Keratinocyte (primary cell): ENCODE data around the gene ASTN2. TPM values are rescaled to one million over a fixed set of nuclear protein-coding genes. Genes with fewer than 3 reads are reported as not detected.

Experiments
- DNase-seq: peaks from one replicate; pipeline ENCODE4 v3.0.0-alpha.2; 2011; ENCODE audit warnings: low read depth, missing footprints, low spot score
- FAIRE-seq: peaks from 2 replicates; lab custom pipeline; 2011; peaks lifted over from hg19 to GRCh38; lab: Jason Lieb, UNC
- H2AFZ ChIP-seq: 2 replicates; pipeline ENCODE4 v1.6.0; 2012; ENCODE audit warnings: low read length, control low read depth, inconsistent platforms; ENCODE audit not compliant: control insufficient read depth
- H3K27ac ChIP-seq: 2 replicates; pipeline ENCODE4 v1.5.1; 2011; ENCODE audit warnings: low read length; ENCODE audit not compliant: control insufficient read depth, insufficient read depth
- H3K27me3 ChIP-seq: 3 replicates; pipeline ENCODE4 v1.6.0; 2011; ENCODE audit warnings: low read length; ENCODE audit not compliant: control insufficient read depth, insufficient read depth; ENCODE audit errors: extremely low read depth
- H3K36me3 ChIP-seq, 2 experiments: 2 replicates in 1 of 2; 3 replicates in 1 of 2; pipeline ENCODE4 v1.5.1; 2011; ENCODE audit warnings: low read length in 2 of 2, mild to moderate bottlenecking in 1 of 2; ENCODE audit not compliant: control insufficient read depth in 2 of 2, insufficient read depth in 2 of 2; ENCODE audit errors: extremely low read depth in 1 of 2
- H3K4me1 ChIP-seq: 3 replicates; pipeline ENCODE4 v1.5.1; 2011; ENCODE audit warnings: low read length; ENCODE audit not compliant: control insufficient read depth, insufficient read depth; ENCODE audit errors: extremely low read depth
- H3K4me2 ChIP-seq: 3 replicates; pipeline ENCODE4 v1.6.0; 2011; ENCODE audit warnings: low read depth, low read length; ENCODE audit not compliant: control insufficient read depth, insufficient read depth; ENCODE audit errors: extremely low read depth
- H3K4me3 ChIP-seq, 3 experiments: fragments of 200-600 bp in 1 of 3; sonication (generic) in 1 of 3; 2 replicates in 2 of 3; 3 replicates in 1 of 3; pipeline ENCODE4 v1.5.1; 2011 to 2016; ENCODE audit warnings: low read length in 3 of 3, mild to moderate bottlenecking in 3 of 3, control low read depth in 2 of 3, inconsistent platforms in 1 of 3, low read depth in 1 of 3, mixed read lengths in 1 of 3, mixed run types in 1 of 3, moderate library complexity in 1 of 3; ENCODE audit not compliant: control insufficient read depth in 2 of 3, insufficient read depth in 2 of 3; ENCODE audit errors: extremely low read depth in 1 of 3
- H3K79me2 ChIP-seq: 2 replicates; pipeline ENCODE4 v1.6.0; 2012; ENCODE audit warnings: low read length; ENCODE audit not compliant: control insufficient read depth, insufficient read depth
- H3K9ac ChIP-seq: 3 replicates; pipeline ENCODE4 v1.6.0; 2011; ENCODE audit warnings: low read length; ENCODE audit not compliant: control insufficient read depth, insufficient read depth; ENCODE audit errors: extremely low read depth
- H3K9me1 ChIP-seq: 3 replicates; pipeline ENCODE4 v1.6.0; 2011; ENCODE audit warnings: low read length; ENCODE audit not compliant: control insufficient read depth, insufficient read depth; ENCODE audit errors: extremely low read depth
- H3K9me3 ChIP-seq: 2 replicates; pipeline ENCODE4 v1.5.1; 2012; ENCODE audit warnings: low read depth, low read length; ENCODE audit not compliant: control insufficient read depth
- H4K20me1 ChIP-seq: 3 replicates; pipeline ENCODE4 v1.6.0; 2011; ENCODE audit warnings: low read length; ENCODE audit not compliant: control insufficient read depth, insufficient read depth; ENCODE audit errors: extremely low read depth
- CTCF ChIP-seq, 3 experiments: IDR thresholded peaks in 1 of 3; conservative IDR thresholded peaks in 1 of 3; optimal IDR thresholded peaks in 1 of 3; 2 replicates in 2 of 3; 3 replicates in 1 of 3; pipeline versions ENCODE3 to v1.5.1; 2011; ENCODE audit warnings: low read length in 3 of 3, mild to moderate bottlenecking in 3 of 3, moderate library complexity in 2 of 3, control low read depth in 1 of 3, inconsistent platforms in 1 of 3; ENCODE audit not compliant: insufficient read depth in 2 of 3; ENCODE audit errors: extremely low read depth in 1 of 3
- EZH2 ChIP-seq: IDR thresholded peaks from one replicate; pipeline ENCODE4 v1.6.1; 2012; ENCODE audit warnings: inconsistent platforms, mild to moderate bottlenecking, low read length, moderate library complexity
- dilution Hi-C: fragments of 300-500 bp; cut with MboI; formaldehyde crosslinking; loops from one replicate; pipeline ENCODE4 v1.7.0; 2020; ENCODE audit warnings: low sequenced_read_pairs; ENCODE audit not compliant: extremely low pct_ligation_motif_present
- polyA plus RNA-seq, 5 experiments: library from polyadenylated mRNA; depleted of rRNA in 3 of 5; stranded (reverse) in 3 of 5; stranded (forward) in 1 of 5; unstranded in 1 of 5; fragments of >200 nt; gene quantifications; 1 replicate in 1 of 5; 2 replicates in 3 of 5; 3 replicates in 1 of 5; pipeline versions ENCODE4 v1.2.1 to v1.2.3, GENCODE V29; 2011 to 2012; ENCODE audit warnings: missing spikeins in 2 of 5, low read depth in 1 of 5, low replicate concordance in 1 of 5

ASTN2 gene
- polyA plus RNA-seq, 1 donor (not counting 4 experiments of a cell fraction or from before 2014, with no cell fraction given): 0.31 TPM

- no peak for TF ChIP-seq CTCF (optimal IDR thresholded peaks at IDR 0.05 in 1 of 3, IDR thresholded peaks at IDR 0.05 in 1 of 3, conservative IDR thresholded peaks at IDR 0.05 in 1 of 3; ENCODE audit: extremely low read depth in 1 of 3, insufficient read depth in 2 of 3, low read length in 3 of 3)
- TF ChIP-seq EZH2: no peak
- no peaks in the 10 kb centered on the region for H3K9me3 ChIP-seq
- no peaks in the 10 kb centered on the region for H3K4me1 ChIP-seq
- no peak overlapping the region for H3K9ac ChIP-seq
- H3K27me3 ChIP-seq: no peaks in the 10 kb centered on the region
- no peak overlapping the region for H3K27ac ChIP-seq
- H4K20me1 ChIP-seq: no peaks in the 10 kb centered on the region
- no peaks in the 10 kb centered on the region for H3K79me2 ChIP-seq
- H3K4me3 ChIP-seq: no peak overlapping the region
- no peaks in the 10 kb centered on the region for H3K9me1 ChIP-seq
- no peak for FAIRE-seq
- dilution Hi-C loops: no loop called here
- no peaks in the 10 kb centered on the region for H3K36me3 ChIP-seq
- H3K4me2 ChIP-seq: no peak overlapping the region
- H2AFZ ChIP-seq: no peak overlapping the region
- DNase-seq: no peak
Observed at GRCh38 chr9:117044241-117044640, 370.6 kb downstream of the ASTN2 start.

- FAIRE-seq: no peak
- TF ChIP-seq CTCF (optimal IDR thresholded peaks at IDR 0.05 in 1 of 3, IDR thresholded peaks at IDR 0.05 in 1 of 3, conservative IDR thresholded peaks at IDR 0.05 in 1 of 3; ENCODE audit: extremely low read depth in 1 of 3, insufficient read depth in 2 of 3, low read length in 3 of 3): no peak
- no peak for TF ChIP-seq EZH2
Observed at GRCh38 chr9:117043159-117043558, 371.7 kb downstream of the ASTN2 start.

More at GRCh38 chr9:117043159-117043558, 371.7 kb downstream of the ASTN2 start:
- Histone ChIP-seq H3K4me1 (no peaks in the 10 kb centered on the region), H3K9me1 (no peaks in the 10 kb centered on the region), H3K79me2 (no peaks in the 10 kb centered on the region), H3K9me3 (no peaks in the 10 kb centered on the region), H4K20me1 (no peaks in the 10 kb centered on the region), H3K27ac (no peak overlapping the region), H3K36me3 (no peaks in the 10 kb centered on the region), H3K4me2 (no peak overlapping the region), H2AFZ (no peak overlapping the region), H3K4me3 (no peak overlapping the region), H3K9ac (no peak overlapping the region), H3K27me3 (no peaks in the 10 kb centered on the region)
- dilution Hi-C loops: no loop called here
- no peak for DNase-seq
